Body of pancreas (tissue), 4 donors: ENCODE results near the gene TP53I13.

Experiments used
- POLR2A ChIP-seq, 3 donors: fragments of 450-650 bp; IDR thresholded peaks; one replicate each; pipeline ENCODE4 v1.6.1; 2016; ENCODE audit warnings: antibody characterized with exemption in 3 of 3, mild to moderate bottlenecking in 2 of 3
- TF ChIP-seq, protein P1 (sequence below), 7 experiments: fragments of 450-650 bp in 4 of 7; fragments of 200-600 bp in 3 of 7; sonication (generic) in 3 of 7; IDR thresholded peaks; one replicate each; pipeline ENCODE4 v1.5.1; 2016 to 2019; ENCODE audit warnings: antibody characterized with exemption in 7 of 7

DNA sequence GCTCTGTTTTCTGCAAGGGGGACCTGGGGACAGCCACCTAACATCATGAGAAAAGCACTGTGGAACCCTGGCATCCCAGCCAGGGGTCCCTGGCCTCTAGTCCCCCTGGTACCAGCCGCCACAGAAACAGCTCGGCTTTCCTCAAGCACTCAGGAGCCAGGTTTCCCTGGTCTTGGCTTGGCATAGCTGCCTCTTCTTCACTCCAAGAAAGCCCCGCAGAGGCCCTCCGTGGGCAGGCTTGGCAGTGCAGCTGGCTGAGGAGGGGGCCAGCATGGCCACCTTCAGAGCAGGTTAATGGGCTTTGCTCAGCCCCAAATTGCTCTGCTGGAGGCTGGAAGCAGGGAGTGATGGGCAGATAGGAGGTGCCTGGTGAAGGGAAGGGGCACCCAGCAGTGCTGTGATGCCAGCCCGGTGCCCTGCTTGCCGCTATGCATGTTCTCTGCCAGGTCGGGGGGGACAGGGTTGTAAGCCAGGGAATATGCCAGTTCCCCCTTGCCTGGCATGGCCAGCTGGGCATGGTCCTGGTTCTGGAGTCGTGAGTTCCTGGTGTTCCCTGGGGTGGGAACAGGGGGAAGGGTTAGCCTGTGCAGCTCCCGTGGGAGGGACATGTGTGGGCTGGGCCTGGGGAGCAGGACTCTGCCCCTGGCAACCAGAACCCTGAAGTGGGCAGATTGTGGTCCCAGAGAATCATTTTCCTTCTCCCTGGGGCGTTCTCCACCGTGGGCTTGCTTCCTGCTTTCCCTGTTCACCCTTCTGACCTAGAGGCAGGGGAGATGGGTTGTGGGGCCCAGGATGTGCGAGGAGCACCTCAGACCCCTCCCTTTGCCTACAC lies 27.7 kb downstream of the TP53I13 start:
- no peak for TF ChIP-seq POLR2A (IDR thresholded peaks at IDR 0.05)
- TF ChIP-seq, protein P1, sequence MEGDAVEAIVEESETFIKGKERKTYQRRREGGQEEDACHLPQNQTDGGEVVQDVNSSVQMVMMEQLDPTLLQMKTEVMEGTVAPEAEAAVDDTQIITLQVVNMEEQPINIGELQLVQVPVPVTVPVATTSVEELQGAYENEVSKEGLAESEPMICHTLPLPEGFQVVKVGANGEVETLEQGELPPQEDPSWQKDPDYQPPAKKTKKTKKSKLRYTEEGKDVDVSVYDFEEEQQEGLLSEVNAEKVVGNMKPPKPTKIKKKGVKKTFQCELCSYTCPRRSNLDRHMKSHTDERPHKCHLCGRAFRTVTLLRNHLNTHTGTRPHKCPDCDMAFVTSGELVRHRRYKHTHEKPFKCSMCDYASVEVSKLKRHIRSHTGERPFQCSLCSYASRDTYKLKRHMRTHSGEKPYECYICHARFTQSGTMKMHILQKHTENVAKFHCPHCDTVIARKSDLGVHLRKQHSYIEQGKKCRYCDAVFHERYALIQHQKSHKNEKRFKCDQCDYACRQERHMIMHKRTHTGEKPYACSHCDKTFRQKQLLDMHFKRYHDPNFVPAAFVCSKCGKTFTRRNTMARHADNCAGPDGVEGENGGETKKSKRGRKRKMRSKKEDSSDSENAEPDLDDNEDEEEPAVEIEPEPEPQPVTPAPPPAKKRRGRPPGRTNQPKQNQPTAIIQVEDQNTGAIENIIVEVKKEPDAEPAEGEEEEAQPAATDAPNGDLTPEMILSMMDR (IDR thresholded peaks at IDR 0.05) = no peak
